Omental fat pad (tissue), 4 donors: ENCODE measurements around the gene THAP7. TPM values are rescaled to one million over a fixed set of nuclear protein-coding genes. Genes with fewer than 3 reads are reported as not detected.

Experiments
- ATAC-seq: fragments of 150-250 bp; one replicate; pipeline ENCODE4 v1.9.1; 2016; ENCODE audit warnings: mild to moderate bottlenecking, moderate library complexity; ENCODE audit not compliant: low FRiP score
- DNase-seq: peaks from one replicate; pipeline ENCODE4 v3.0.0-alpha.2; 2019; ENCODE audit warnings: low spot score
- total RNA-seq, 4 donors: library from RNA; depleted of rRNA; stranded (reverse); fragments of >200 nt; gene quantifications; one replicate each; pipeline ENCODE4 v1.1.0, GENCODE V29; 2016
- TF ChIP-seq, protein P1 (sequence below), 3 donors: fragments of 450-650 bp; IDR thresholded peaks; one replicate each; pipeline ENCODE4 v1.5.1; 2016 to 2017; ENCODE audit warnings: antibody characterized with exemption in 3 of 3, mild to moderate bottlenecking in 3 of 3, moderate library complexity in 2 of 3

Gene THAP7
- total RNA-seq, 4 donors from 2014 or later, result 27.4 to 34.2 (median 32.8) TPM

DNA sequence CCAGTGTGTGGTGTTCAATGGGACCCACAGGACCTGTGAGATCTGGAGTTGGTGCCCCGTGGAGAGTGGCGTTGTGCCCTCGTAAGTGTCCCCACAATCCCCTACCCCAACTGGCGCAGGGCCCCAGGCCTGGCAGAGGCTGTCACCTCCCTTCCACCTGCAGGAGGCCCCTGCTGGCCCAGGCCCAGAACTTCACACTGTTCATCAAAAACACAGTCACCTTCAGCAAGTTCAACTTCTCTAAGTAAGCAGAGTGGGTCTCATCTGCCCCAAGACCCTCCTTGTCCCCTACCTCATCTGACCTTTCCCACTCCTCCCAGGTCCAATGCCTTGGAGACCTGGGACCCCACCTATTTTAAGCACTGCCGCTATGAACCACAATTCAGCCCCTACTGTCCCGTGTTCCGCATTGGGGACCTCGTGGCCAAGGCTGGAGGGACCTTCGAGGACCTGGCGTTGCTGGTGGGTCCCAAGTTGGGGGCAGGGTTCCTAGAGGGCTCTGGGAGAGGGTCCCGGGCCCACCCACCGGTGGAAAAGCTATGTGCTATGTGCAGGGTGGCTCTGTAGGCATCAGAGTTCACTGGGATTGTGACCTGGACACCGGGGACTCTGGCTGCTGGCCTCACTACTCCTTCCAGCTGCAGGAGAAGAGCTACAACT lies 21.2 kb upstream of the THAP7 start:
- DNase-seq (no peak), ATAC-seq (no peak)
- TF ChIP-seq, protein P1, sequence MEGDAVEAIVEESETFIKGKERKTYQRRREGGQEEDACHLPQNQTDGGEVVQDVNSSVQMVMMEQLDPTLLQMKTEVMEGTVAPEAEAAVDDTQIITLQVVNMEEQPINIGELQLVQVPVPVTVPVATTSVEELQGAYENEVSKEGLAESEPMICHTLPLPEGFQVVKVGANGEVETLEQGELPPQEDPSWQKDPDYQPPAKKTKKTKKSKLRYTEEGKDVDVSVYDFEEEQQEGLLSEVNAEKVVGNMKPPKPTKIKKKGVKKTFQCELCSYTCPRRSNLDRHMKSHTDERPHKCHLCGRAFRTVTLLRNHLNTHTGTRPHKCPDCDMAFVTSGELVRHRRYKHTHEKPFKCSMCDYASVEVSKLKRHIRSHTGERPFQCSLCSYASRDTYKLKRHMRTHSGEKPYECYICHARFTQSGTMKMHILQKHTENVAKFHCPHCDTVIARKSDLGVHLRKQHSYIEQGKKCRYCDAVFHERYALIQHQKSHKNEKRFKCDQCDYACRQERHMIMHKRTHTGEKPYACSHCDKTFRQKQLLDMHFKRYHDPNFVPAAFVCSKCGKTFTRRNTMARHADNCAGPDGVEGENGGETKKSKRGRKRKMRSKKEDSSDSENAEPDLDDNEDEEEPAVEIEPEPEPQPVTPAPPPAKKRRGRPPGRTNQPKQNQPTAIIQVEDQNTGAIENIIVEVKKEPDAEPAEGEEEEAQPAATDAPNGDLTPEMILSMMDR (IDR thresholded peaks at IDR 0.05), result no peak

DNA sequence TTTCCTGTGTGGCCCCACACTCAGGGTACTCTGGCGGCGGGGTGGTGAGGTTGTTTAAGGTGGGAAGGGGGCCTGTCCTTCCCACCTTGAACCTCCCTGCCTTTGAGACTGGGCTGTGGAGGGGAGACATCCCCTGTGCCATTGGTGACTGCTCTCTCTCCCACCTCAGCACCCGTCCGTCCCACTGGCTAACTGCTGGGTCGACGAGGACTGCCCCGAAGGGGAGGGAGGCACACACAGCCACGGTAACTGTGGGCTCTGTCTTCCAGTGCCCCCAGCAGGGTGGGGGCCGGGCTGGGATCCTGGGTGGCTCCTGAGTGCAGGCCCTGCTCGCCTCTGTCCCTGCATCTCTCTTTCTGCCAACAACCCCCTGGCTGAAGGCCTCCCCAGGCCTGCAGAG lies 20.6 kb upstream of the THAP7 start:
- DNase-seq (no peak), ATAC-seq (no peak)
- TF ChIP-seq, protein P1 (IDR thresholded peaks at IDR 0.05), result no peak

DNA sequence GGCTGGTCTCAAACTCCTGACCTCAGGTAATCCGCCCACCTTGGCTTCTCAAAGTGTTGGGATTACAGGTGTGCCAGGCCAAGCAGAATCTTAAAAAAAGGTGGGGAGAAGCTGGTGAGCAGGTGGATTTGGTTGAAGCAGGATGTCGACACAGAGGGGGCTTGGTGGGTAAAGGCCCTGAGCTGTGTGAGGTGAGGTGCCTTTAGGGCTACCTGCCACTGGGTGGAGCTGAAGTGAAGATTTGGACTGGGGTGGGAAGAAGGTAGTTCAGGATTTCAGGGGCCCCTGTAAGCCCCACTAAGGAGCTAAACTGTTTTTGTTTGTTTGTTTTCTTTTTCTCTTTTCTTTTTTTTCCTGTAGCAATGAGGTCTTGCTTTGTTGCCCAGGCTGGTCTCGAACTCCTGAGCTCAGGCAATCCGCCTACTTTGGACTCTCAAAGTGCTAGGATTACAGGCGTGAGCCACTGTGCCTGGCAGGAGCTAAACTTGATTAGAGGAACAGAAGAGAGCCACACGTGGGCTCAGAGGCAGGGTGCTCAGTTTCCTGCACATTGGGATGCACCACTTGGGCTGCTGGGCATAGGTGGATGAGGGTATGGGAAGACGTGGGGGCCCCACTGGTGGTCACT lies 19.0 kb upstream of the THAP7 start:
- ATAC-seq (no peak), DNase-seq (no peak)
- TF ChIP-seq, protein P1 (IDR thresholded peaks at IDR 0.05), result no peak

DNA sequence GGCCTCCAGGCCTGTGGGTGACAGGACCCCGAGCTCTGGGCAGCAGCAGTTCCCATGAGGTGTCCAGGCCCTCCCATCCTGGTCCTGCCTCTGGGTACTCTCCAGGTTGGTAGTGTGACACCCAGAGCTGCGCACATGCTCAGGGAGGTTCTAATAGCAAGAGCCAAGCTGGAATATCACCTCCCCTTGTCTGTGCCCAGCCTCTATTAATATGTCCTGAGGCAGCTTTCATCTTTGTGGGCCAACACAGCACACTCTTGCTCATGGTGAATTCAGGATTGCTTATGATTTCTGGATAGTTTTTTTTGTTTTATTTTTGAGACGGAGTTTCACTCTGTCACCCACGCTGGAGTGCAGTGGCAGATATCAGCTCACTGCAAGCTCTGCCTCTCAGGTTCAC lies 16.4 kb upstream of the THAP7 start:
- TF ChIP-seq, protein P1 (IDR thresholded peaks at IDR 0.05), result no peak
- no peak for DNase-seq
- ATAC-seq, result no peak

DNA sequence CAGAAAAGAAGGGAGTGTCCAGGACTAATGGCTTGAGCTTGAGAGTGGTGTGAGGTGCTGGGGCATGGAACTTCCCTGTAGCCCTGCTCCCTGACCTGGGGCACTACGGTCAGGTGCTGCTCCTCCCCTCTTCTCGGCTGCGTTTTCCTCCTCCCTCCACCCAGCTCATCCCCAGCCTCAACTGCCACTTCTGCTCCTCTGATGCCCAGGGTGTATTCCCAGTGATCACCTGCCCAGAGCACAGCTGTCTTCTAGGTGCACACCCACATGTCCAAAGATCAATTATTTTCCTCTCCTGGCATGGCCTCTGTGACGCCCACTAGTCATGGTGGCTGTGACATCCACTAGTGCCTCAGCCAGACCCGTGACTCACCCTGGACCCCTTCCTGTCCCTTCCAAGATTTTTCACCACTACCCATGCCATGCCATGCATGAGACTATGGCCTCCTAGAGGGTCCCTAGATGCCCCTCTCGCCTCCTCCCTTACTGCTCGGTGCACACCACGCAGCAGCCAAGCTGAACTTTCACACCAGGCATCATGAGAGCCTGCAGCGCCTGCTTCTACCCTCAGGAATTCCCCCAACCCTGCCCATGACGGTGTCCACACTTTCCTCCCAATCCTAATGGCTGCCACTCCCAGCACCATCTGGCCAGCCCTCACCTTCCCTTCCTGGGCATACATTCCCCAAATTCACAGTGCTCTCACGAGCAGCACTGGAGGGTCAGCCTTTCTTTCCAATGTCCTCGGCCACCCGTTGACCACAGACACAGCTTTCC lies 14.9 kb upstream of the THAP7 start:
- no peak for ATAC-seq
- TF ChIP-seq, protein P1 (IDR thresholded peaks at IDR 0.05), result no peak
- DNase-seq, result no peak

DNA sequence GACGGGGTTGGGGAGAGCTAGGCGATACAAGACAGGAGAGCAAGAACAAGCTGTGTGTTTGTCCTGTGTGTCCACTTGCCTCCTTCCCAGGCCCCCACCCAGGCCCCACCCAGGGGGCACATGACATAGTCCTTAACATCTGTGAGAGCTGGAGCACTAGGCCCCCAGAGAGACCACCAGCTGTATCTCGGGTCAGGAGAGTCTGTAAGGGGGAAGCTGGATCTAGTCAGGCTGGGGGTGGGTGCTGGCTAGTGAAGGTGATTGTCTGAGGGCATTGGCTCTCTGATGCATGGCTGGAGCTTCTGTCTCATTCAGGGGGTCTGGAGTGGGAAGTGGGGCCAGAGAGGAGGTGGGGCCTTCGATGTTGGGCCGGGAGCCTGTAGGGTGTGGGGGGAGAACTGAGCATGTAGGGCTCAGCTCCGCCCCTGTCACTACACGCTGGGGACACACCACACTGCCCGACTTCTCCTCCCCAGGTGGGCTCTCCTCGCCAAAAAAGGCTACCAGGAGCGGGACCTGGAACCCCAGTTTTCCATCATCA lies 13.6 kb upstream of the THAP7 start:
- no peak for DNase-seq
- ATAC-seq, result no peak
- TF ChIP-seq, protein P1 (IDR thresholded peaks at IDR 0.05), result no peak
